ENCODE data around the gene SHROOM3. TPM values are rescaled to one million over a fixed set of nuclear protein-coding genes. Genes with fewer than 3 reads are reported as not detected.

SHROOM3 gene
- total RNA-seq, 1 donor: 18.0 TPM

DNA sequence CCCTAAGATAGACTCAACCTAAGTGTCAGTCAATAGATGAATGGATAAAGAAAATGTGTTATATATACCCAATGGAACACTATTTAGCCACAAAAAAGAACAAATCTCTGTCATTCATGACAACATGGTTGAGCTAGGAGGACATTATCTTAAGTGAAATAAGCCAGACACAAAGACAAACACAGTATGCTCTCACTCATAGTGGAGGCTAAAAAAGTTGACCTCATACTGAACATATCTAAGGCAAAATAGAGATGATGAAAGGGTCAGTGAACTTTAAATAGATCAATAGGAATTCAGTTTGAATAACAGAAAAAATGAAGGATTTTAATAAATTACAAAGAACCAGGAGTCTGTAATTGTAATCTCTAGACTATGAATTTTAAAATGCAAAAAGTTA lies 356.4 kb downstream of the SHROOM3 start:
- H3K4me3 ChIP-seq (ENCODE audit: low read depth, low read length): no peak overlapping the region
- TF ChIP-seq, protein P1, sequence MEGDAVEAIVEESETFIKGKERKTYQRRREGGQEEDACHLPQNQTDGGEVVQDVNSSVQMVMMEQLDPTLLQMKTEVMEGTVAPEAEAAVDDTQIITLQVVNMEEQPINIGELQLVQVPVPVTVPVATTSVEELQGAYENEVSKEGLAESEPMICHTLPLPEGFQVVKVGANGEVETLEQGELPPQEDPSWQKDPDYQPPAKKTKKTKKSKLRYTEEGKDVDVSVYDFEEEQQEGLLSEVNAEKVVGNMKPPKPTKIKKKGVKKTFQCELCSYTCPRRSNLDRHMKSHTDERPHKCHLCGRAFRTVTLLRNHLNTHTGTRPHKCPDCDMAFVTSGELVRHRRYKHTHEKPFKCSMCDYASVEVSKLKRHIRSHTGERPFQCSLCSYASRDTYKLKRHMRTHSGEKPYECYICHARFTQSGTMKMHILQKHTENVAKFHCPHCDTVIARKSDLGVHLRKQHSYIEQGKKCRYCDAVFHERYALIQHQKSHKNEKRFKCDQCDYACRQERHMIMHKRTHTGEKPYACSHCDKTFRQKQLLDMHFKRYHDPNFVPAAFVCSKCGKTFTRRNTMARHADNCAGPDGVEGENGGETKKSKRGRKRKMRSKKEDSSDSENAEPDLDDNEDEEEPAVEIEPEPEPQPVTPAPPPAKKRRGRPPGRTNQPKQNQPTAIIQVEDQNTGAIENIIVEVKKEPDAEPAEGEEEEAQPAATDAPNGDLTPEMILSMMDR (IDR thresholded peaks at IDR 0.05; ENCODE audit: insufficient read depth, low read length): no peak
- DNase-seq (ENCODE audit: low read depth): no peak

- no peak overlapping the region for H3K4me3 ChIP-seq (ENCODE audit: low read depth, low read length)
- no peak for DNase-seq (ENCODE audit: low read depth)
- TF ChIP-seq, protein P1 (IDR thresholded peaks at IDR 0.05; ENCODE audit: insufficient read depth, low read length): no peak
Measured at GRCh38 chr4:76792418-76792817, 357.4 kb downstream of the SHROOM3 start.

DNA sequence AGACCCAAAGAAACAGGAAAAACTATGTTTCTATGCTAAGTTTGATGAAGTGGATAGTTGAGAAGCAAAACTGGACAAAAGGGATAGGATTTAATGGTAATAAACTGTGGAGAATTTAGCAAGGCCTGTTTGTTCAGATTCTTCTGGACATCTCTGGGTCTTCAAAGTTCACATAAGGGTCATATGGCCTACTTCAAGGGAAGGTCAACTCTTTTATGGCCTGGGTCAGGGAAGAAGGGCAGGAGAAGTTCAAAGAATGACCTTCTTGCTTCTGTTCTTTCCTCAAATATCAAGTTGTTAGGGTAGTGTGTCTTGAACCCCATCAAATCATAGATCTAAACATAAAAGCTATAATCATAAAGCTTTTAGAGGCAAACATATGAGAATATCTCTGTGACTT lies 360.2 kb downstream of the SHROOM3 start:
- TF ChIP-seq, protein P1 (IDR thresholded peaks at IDR 0.05; ENCODE audit: insufficient read depth, low read length): no peak
- no peak for DNase-seq (ENCODE audit: low read depth)
- H3K4me3 ChIP-seq (ENCODE audit: low read depth, low read length): no peak overlapping the region

DNA sequence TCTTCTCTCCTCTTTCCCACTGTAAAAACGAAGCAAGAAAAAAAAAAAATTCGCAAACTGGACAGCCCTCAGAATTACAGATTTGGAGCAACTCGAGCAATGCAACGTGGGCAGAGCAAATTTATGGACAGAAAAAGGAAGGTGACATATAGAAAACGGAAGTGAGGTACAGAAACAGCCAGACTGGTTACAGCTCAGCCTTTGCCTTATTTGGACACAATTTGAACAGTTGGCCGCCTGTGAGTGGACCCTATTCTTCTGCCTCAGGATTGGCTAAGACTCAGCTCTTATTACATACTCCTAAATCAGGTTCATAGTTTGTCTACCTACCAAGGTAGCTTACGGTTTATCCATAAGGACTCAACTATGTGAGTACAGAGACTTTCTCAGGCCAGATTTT lies 364.1 kb downstream of the SHROOM3 start:
- no peak for DNase-seq (ENCODE audit: low read depth)
- TF ChIP-seq, protein P1 (IDR thresholded peaks at IDR 0.05; ENCODE audit: insufficient read depth, low read length): no peak
- H3K4me3 ChIP-seq (ENCODE audit: low read depth, low read length): no peak overlapping the region

DNA sequence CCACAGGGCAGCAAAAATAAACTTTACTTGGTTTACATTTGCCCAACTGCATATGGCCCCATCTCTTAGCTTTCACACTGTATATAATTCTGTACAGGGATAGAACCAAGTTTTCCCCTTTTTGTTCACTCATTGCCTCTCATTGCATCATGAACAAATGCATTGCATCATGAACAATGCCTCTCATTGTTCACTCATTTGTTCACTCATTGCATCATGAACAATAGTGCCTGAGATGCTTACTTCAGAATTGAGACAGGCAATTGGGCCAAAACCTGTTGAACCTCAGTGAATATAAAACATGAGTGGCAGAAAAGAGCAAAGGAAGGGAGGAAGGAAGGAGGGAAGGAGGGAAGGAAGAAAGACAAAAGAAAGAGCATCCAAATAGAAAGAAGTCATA lies 364.7 kb downstream of the SHROOM3 start:
- TF ChIP-seq, protein P1 (IDR thresholded peaks at IDR 0.05; ENCODE audit: insufficient read depth, low read length): no peak
- no peak overlapping the region for H3K4me3 ChIP-seq (ENCODE audit: low read depth, low read length)
- peak; percentile 35 for DNase-seq (ENCODE audit: low read depth)

GRCh38 chr4:76800902-76801301 lies 365.9 kb downstream of the SHROOM3 start:
- TF ChIP-seq, protein P1 (IDR thresholded peaks at IDR 0.05; ENCODE audit: insufficient read depth, low read length): no peak
- no peak for DNase-seq (ENCODE audit: low read depth)
- no peak overlapping the region for H3K4me3 ChIP-seq (ENCODE audit: low read depth, low read length)

DNA sequence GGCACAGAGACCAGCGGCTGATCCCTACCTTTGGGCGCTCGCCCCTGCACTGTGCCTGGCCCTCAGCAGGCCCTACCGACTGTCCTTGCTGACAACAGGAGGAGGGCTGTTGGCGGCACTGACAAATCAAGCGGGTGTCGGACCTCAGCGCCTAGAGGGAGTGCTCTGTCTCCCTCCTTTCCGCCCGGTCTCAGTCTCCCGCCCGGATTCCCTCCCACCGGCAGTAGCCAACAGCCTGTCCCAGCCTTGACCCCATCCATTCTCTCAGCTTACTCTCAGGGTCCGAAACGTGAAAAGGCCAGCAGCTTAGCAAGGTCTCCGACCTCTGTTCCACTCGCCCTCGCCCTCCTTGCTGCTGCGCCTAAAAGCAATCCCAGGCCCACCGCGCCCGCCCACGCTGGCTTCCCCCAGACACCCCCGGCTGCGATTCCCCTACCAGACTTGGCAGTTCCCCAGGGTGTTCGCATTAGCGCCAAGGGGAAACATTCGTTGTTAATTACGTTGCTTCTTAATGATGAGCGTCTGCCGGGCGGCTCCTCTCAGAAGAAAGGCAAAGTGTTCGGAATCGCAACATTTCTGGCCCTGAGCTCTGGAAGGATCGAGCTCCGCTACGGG lies 366.7 kb downstream of the SHROOM3 start:
- no peak overlapping the region for H3K4me3 ChIP-seq (ENCODE audit: low read depth, low read length)
- peak; percentile 6 for DNase-seq (ENCODE audit: low read depth)
- TF ChIP-seq, protein P1 (IDR thresholded peaks at IDR 0.05; ENCODE audit: insufficient read depth, low read length): no peak
